Nephron progenitor cell (in vitro differentiated cells): ENCODE measurements around the gene SLC22A14.

Experiments
- DNase-seq: peaks from one replicate; pipeline ENCODE4 v3.0.0; 2021
- H3K27ac Mint-ChIP-seq: 2 replicates; pipeline ENCODE4 v1.8.0; 2021; ENCODE audit warnings: mild to moderate bottlenecking, moderate library complexity, mixed read lengths
- H3K27me3 Mint-ChIP-seq: 2 replicates; pipeline ENCODE4 v1.8.0; 2021; ENCODE audit warnings: mild to moderate bottlenecking, low read depth, mixed read lengths; ENCODE audit not compliant: poor library complexity
- H3K36me3 Mint-ChIP-seq: 2 replicates; pipeline ENCODE4 v1.8.0; 2021; ENCODE audit warnings: low read depth, mixed read lengths
- H3K4me1 Mint-ChIP-seq: 2 replicates; pipeline ENCODE4 v1.8.0; 2021; ENCODE audit warnings: mixed read lengths
- H3K4me3 Mint-ChIP-seq: 2 replicates; pipeline ENCODE4 v1.8.0; 2021; ENCODE audit warnings: mild to moderate bottlenecking, moderate library complexity, mixed read lengths
- H3K9me3 Mint-ChIP-seq: 2 replicates; pipeline ENCODE4 v1.8.0; 2021; ENCODE audit warnings: mild to moderate bottlenecking, moderate library complexity, mixed read lengths
- CTCF ChIP-seq: fragments of 200-600 bp; sonication (generic); IDR thresholded peaks from 2 replicates; pipeline ENCODE4 v1.5.0; 2021; ENCODE audit warnings: antibody characterized with exemption

SLC22A14 gene

GRCh38 chr3:38327335-38328009 lies 45.4 kb downstream of the SLC22A14 start:
- peaks cover 22% of the 10 kb centered on the region for H3K27me3 Mint-ChIP-seq
- H3K4me1 Mint-ChIP-seq = no peaks in the 10 kb centered on the region
- H3K27ac Mint-ChIP-seq = no peak overlapping the region
- H3K36me3 Mint-ChIP-seq = no peaks in the 10 kb centered on the region
- TF ChIP-seq CTCF = no peak
- no peak for DNase-seq
- H3K9me3 Mint-ChIP-seq = peaks cover 7% of the 10 kb centered on the region
- H3K4me3 Mint-ChIP-seq = no peak overlapping the region

- H3K27me3 Mint-ChIP-seq = peaks cover 23% of the 10 kb centered on the region
- no peak for DNase-seq
- H3K9me3 Mint-ChIP-seq = peaks cover 3% of the 10 kb centered on the region
- H3K4me3 Mint-ChIP-seq = no peak overlapping the region
- TF ChIP-seq CTCF = no peak
- H3K36me3 Mint-ChIP-seq = no peaks in the 10 kb centered on the region
- H3K4me1 Mint-ChIP-seq = peaks cover 9% of the 10 kb centered on the region
- no peak overlapping the region for H3K27ac Mint-ChIP-seq
These were observed 49.3 kb downstream of the SLC22A14 start for GRCh38 chr3:38331257-38332022.

GRCh38 chr3:38332201-38332600 lies 50.1 kb downstream of the SLC22A14 start:
- no peak for TF ChIP-seq CTCF
- H3K27me3 Mint-ChIP-seq = peaks cover 21% of the 10 kb centered on the region
- no peak for DNase-seq
- H3K36me3 Mint-ChIP-seq = no peaks in the 10 kb centered on the region
- peaks cover 1% of the 10 kb centered on the region for H3K9me3 Mint-ChIP-seq
- peaks cover 9% of the 10 kb centered on the region for H3K4me1 Mint-ChIP-seq
- H3K27ac Mint-ChIP-seq = no peak overlapping the region
- H3K4me3 Mint-ChIP-seq = no peak overlapping the region

DNA sequence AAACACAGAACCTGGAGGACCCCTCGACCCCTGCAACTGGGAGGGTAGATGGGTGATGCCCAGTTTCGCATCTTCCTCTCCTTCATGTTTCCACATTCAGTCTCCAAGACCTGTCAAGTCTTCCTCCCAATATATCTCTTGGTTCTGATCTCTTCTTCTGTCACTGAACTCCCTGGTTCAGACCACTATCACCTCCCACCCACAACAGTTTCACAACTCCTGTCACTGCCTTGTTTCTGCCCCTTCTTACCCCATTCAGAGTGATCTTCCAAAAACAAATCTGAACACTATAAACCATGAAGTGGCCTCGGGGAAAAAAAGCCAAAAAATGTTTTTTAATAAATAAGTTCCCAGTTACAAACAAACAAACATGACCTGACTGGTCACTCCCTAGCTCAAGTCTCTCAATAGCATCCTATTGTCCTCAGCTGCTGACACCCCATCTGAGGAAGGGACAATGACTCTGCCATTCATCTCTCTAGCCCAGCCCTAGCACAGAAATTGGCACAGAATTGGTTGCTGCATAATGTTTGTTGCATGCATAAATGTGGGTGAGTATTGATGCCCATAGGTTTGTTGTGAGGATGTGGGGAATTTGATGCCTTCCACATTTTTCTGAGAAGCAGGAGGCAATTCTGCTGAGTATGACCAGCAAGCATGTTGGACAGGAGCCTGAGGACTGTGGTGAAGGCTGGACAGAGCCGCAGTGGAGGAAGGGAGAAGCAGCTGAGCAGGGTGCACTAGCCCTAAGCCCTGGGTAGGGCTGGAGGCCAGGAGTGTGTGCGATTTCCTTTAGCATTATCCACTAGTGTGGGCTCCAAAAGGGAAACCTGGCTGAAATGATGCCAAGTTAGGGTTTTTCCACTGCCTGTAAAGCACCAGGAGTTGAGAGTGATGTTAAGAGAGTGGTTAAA lies 52.3 kb downstream of the SLC22A14 start:
- TF ChIP-seq CTCF = no peak
- no peaks in the 10 kb centered on the region for H3K9me3 Mint-ChIP-seq
- no peak for DNase-seq
- peaks cover 19% of the 10 kb centered on the region for H3K27me3 Mint-ChIP-seq
- peaks cover 9% of the 10 kb centered on the region for H3K4me1 Mint-ChIP-seq
- no peaks in the 10 kb centered on the region for H3K36me3 Mint-ChIP-seq
- H3K4me3 Mint-ChIP-seq = no peak overlapping the region
- no peak overlapping the region for H3K27ac Mint-ChIP-seq

DNA sequence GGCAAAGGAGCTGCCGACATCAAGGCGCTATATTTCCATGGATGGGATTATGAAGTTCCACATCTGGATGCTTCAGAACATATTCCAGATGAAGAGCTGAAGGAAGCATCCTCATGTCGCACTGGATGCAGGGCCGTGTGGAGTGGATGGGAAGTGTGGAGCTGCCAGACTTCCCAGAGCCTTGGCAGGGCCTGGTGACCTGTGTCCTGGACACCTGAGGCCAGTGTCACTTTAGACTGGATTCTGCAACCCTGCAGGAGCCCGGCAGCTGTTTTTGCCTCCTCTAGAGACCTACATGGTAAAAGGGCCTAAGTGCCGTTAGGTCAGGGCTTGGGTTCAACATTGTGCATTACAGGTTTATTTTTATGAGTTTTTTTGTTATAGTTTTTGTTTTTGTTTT lies 53.2 kb downstream of the SLC22A14 start:
- H3K9me3 Mint-ChIP-seq = no peaks in the 10 kb centered on the region
- no peaks in the 10 kb centered on the region for H3K36me3 Mint-ChIP-seq
- H3K27ac Mint-ChIP-seq = no peak overlapping the region

More for the DNA sequence above, 53.2 kb downstream of the SLC22A14 start:
- Mint-ChIP-seq H3K27me3 (peaks cover 25% of the 10 kb centered on the region), H3K4me1 (peaks cover 9% of the 10 kb centered on the region), H3K4me3 (no peak overlapping the region)
- no peak for TF ChIP-seq CTCF
- DNase-seq = no peak
